ENCODE measurements around the gene OBSCN.

- no peak for TF ChIP-seq CTCF (conservative IDR thresholded peaks at IDR 0.05; ENCODE audit: low read length)
- TF ChIP-seq EZH2phosphoT487 (IDR thresholded peaks at IDR 0.05; ENCODE audit: borderline replicate concordance) = no peak
These were observed 75.2 kb downstream of the OBSCN start for GRCh38 chr1:228283043-228283371.
